ENCODE data around the gene FBXW7.
"Not testable (repeated sequence)": the region's sequence is repeated elsewhere in the genome, so short reads cannot be mapped to it uniquely, and the experiment has no call there.

DNA sequence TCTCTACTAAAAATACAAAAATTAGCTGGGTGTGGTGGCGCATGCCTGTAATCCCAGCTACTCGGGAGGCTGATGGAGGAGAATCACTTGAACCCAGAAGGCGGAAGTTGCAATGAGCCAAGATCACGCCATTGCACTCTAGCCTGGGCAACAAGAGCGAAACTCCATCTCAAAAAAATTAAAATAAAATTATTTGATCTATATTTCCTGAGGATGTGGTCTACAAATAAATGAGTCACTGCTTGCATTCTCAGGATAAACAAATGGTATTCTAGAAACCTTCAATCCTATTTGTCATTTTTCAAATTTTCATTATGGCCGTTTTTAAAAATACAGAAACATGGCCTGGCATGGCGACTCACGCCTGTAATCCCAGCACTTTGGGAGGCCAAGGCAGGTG is 8.6 kb upstream of the FBXW7 start:
- TF ChIP-seq, protein P1, sequence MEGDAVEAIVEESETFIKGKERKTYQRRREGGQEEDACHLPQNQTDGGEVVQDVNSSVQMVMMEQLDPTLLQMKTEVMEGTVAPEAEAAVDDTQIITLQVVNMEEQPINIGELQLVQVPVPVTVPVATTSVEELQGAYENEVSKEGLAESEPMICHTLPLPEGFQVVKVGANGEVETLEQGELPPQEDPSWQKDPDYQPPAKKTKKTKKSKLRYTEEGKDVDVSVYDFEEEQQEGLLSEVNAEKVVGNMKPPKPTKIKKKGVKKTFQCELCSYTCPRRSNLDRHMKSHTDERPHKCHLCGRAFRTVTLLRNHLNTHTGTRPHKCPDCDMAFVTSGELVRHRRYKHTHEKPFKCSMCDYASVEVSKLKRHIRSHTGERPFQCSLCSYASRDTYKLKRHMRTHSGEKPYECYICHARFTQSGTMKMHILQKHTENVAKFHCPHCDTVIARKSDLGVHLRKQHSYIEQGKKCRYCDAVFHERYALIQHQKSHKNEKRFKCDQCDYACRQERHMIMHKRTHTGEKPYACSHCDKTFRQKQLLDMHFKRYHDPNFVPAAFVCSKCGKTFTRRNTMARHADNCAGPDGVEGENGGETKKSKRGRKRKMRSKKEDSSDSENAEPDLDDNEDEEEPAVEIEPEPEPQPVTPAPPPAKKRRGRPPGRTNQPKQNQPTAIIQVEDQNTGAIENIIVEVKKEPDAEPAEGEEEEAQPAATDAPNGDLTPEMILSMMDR (conservative IDR thresholded peaks at IDR 0.05; ENCODE audit: low read length): not testable (repeated sequence)
- not testable (repeated sequence) for TF ChIP-seq EZH2phosphoT487 (IDR thresholded peaks at IDR 0.05; ENCODE audit: borderline replicate concordance)

All from Loucy (cell line).